GM21825 (cell line): Measurements from ENCODE around the gene LHFPL3.

Source experiments
- ATAC-seq: cut with Tn5 transposase; IDR thresholded peaks from one replicate; pipeline ENCODE4 v1.9.1; 2021; ENCODE audit warnings: mild to moderate bottlenecking, moderate library complexity; ENCODE audit not compliant: unreplicated experiment

The LHFPL3 gene

GRCh38 chr7:104794589-104794988 is 466.2 kb downstream of the LHFPL3 start:
- ATAC-seq, result no peak

GRCh38 chr7:104795086-104795485 is 466.7 kb downstream of the LHFPL3 start:
- no peak for ATAC-seq

- ATAC-seq, result no peak
Observed at GRCh38 chr7:104795616-104796398, 467.4 kb downstream of the LHFPL3 start.

- ATAC-seq, result no peak
Observed at GRCh38 chr7:104800307-104800706, 471.9 kb downstream of the LHFPL3 start.

GRCh38 chr7:104801022-104801421 is 472.6 kb downstream of the LHFPL3 start:
- ATAC-seq, result no peak

- no peak for ATAC-seq
Observed at GRCh38 chr7:104803931-104804330, 475.5 kb downstream of the LHFPL3 start.

GRCh38 chr7:104804696-104805095 is 476.3 kb downstream of the LHFPL3 start:
- ATAC-seq, result no peak

GRCh38 chr7:104805449-104806317 is 477.3 kb downstream of the LHFPL3 start:
- ATAC-seq, result no peak

- no peak for ATAC-seq
Observed at GRCh38 chr7:104807671-104808070, 479.3 kb downstream of the LHFPL3 start.

GRCh38 chr7:104809906-104810305 is 481.5 kb downstream of the LHFPL3 start:
- ATAC-seq, result no peak

- ATAC-seq, result no peak
Observed at GRCh38 chr7:104814126-104814525, 485.7 kb downstream of the LHFPL3 start.

- no peak for ATAC-seq
Observed at GRCh38 chr7:104814671-104815400, 486.4 kb downstream of the LHFPL3 start.

- ATAC-seq, result no peak
Observed at GRCh38 chr7:104816537-104816936, 488.1 kb downstream of the LHFPL3 start.

- ATAC-seq, result no peak
Observed at GRCh38 chr7:104818961-104819880, 490.8 kb downstream of the LHFPL3 start.

- ATAC-seq, result no peak
Observed at GRCh38 chr7:104820836-104821535, 492.6 kb downstream of the LHFPL3 start.

- ATAC-seq, result no peak
Observed at GRCh38 chr7:104823177-104823576, 494.8 kb downstream of the LHFPL3 start.

GRCh38 chr7:104825099-104825498 is 496.7 kb downstream of the LHFPL3 start:
- ATAC-seq, result no peak

- ATAC-seq, result no peak
Observed at GRCh38 chr7:104826135-104826534, 497.7 kb downstream of the LHFPL3 start.

- no peak for ATAC-seq
Observed at GRCh38 chr7:104836976-104837375, 508.6 kb downstream of the LHFPL3 start.
